HG03196 (cell line): ENCODE data around the gene SEMA7A.

Experiments used
- ATAC-seq: cut with Tn5 transposase; IDR thresholded peaks from one replicate; pipeline ENCODE4 v1.9.1; 2021; ENCODE audit not compliant: unreplicated experiment

SEMA7A gene

DNA sequence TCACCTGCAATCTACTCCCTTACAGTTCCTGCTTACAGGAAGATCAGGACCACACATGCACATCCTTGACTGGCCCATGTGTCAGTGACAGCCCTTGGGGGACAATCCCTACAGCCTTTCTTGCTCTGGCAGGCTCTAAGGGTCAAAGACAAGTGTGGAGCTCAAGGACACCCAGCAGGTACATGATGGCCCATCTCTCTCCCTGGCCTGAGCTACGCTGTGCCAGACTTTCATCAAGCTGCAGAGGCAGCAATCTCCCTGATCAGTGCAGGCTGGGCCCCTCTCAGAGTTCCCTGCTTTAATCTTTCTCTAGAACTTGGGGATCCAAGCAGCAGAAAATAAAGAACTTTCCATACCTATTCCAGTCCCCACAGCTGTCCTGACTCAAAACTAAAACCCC lies 2.6 kb downstream of the SEMA7A start:
- no peak for ATAC-seq

DNA sequence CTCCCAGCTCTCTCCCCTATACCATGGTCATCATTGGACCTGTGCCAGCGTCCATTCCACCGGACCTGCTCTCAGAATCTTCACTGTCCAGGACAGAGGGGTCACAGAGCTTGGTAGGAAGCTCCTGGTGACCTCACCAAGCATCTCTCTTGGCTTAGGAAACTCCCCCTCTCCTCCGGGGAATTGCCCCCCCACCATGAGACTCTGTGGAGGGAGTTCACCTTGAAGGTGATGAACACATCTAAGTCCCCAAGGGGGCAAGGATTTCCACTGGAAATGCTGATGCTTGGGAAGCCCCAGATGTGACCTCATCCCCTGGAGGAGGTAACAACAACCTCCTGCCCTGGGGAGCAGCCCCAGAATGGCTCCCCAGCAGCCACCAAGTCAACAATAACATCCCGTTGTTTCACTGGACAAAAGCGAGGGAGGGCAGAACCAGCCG lies 3.2 kb downstream of the SEMA7A start:
- ATAC-seq, result no peak

GRCh38 chr15:74429781-74430400 lies 3.9 kb downstream of the SEMA7A start:
- ATAC-seq, result no peak

GRCh38 chr15:74428970-74429780 lies 4.6 kb downstream of the SEMA7A start:
- no peak for ATAC-seq

GRCh38 chr15:74428442-74428787 lies 5.3 kb downstream of the SEMA7A start:
- no peak for ATAC-seq

GRCh38 chr15:74427607-74428441 lies 5.9 kb downstream of the SEMA7A start:
- no peak for ATAC-seq

GRCh38 chr15:74426404-74427281 lies 7.1 kb downstream of the SEMA7A start:
- no peak for ATAC-seq

- no peak for ATAC-seq
These were observed 8.1 kb downstream of the SEMA7A start for GRCh38 chr15:74425630-74426029.

GRCh38 chr15:74424901-74425528 lies 8.7 kb downstream of the SEMA7A start:
- ATAC-seq, result no peak

- no peak for ATAC-seq
These were observed 10.1 kb downstream of the SEMA7A start for GRCh38 chr15:74423431-74424257.

DNA sequence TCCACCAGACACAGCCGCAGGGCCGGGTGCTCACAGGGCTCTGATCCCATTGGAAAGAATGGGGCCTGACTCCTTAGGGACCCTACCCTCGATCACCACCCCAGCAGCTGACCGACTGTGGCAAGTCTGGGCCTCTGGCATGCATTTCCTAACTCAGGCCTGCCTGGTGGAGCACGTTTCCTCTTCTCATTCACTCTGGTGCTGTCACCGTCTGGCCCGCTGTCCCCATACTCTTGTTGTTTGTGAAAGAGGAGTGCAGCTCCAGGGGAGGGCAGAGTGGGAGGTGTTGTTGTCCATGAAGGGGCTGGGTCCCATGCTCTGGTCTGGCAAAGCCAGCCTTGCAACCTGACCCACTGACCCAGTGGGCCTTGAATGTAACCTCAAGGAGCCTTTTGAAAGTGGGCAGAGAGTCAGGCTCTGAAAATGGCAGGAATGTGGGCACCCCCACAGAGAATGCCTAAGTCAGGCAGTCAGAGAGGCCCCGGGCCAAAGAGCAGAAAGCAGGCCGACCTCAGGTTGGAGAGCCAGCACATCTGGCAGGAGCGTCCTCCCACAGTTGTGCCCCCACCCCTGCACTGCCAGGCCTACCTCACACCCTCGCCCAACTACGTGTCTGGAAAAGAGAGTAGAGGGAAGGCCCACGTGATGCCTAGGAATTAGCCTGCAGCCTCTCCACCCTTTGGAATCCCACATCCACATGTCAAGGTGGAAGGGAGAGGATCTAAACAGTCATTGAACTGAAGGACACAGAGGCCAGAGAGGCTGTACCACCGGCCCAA lies 10.9 kb downstream of the SEMA7A start:
- ATAC-seq, result no peak

GRCh38 chr15:74422265-74422651 lies 11.5 kb downstream of the SEMA7A start:
- no peak for ATAC-seq

DNA sequence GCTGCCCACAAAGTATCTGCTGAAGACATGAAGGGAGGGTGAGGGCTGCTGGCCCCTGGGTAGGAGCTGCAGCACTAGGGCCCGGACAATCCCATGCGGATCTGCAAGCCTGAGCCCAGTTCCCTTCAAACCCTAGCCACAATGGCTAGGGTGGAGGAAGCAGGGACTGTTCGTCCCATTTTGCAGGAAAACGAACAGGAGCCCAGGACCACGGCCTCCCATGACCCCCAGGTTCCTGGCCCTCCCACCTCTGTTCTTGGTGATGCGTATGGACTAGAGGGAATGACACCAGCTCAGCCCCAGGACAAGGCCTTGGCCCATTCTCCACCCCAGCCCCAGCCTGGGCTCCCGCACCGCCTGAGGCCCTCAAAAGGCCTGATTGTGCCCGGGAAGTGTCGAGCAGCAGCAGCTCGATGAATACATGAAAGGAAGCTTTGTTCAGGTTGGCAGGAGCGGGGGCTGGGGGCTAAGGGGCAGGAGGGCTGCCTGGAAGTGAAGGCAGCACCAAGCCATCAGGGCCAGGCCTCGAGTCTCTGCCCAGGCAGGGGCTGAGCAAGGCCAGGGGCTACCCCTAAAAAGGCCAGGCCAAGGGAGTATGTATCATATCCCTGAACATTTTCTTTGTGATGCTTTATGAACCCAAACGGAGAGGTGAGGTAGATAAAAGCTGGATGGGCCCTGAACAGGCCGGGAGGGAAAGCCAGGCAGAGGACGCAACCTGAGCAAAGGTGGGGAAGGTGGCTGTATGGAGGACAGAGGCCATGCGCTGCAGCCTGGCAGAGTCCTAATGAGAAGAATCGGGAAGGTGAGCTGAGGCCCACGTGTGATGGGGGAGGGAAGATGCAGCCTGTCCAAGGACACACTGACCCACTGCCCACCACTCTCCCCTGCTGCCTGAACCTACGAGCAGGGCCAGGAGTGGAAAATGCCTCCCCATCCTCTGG lies 12.2 kb downstream of the SEMA7A start:
- ATAC-seq, result no peak

DNA sequence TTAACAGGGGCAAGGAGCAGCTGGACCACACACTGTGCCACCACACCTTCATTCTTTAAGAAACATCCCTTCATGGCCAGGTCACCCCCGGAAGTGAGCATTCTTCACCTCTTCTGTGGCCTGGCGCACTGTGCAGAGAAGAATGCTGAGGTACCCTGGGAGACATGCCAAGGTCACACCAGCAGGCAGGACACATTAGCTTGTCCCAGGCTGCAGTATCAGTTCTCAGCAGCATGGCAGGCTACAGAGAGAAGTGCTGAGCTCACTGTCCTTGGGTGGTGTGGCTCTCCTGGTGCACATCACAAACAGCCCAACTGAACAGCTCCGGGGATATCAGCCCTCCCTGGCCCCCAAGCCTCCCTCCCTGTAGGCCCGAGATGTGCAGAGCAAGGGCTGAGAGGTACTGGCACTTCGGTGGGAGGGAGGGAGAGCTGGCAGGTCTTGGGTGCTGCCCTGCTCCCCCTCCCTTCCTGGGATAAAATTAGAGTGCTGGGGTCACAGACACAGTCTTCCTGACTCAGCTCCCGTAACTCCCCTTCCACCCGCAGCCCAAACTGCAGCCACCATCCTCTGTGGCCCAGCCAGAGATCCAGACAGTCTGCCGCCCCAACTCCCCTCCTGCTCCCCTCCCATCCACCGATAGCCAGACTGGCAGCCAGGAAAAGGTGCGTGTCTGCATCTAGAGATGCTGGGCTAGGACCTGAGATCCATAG lies 13.4 kb downstream of the SEMA7A start:
- no peak for ATAC-seq

- ATAC-seq, result no peak
These were observed 14.3 kb downstream of the SEMA7A start for GRCh38 chr15:74419432-74419831.

DNA sequence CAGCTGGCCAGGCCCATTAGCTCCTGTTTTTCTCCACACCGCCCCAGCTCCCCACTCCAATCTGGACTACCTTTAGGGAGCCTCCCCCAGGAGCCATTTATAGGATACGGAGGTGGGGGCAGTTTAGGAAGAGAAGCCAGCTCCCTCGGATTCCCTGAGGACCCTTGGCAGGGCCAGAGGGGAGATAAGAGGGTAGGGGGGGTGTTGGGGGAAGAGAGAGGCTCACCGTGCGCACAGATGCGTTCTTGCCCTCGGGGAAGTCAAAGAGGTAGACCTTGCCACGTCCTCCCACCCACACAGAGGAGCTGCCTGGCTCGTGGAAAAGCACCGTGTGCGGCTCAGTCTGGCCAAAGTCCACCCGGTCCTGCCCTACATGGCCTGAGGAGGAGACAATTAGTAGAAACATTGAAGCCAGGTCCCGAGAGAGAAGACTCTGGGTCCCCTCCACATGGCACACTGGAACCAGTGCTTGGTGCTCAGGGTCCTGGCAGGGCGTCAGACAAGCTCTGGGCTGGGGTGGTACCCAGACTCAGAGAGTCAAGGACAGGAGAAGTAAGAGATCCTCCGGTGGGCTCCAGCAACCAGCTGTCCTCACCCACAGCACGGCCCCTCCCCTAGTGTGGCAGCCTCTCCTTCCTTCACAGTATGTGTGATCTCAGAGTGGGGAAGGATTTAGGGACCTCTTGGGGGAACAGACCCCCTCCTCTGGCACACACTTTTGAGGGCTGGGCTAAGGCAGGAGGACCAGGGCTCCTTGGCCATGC lies 15.0 kb downstream of the SEMA7A start:
- no peak for ATAC-seq
